Caco-2 (cell line): ENCODE data around the gene TBC1D2. TPM values are rescaled to one million over a fixed set of nuclear protein-coding genes. Genes with fewer than 3 reads are reported as not detected.

Experiments used
- BruUV-seq: library from RNA; stranded (reverse); fragments of 400-500 nt; replicated peaks from 2 replicates; lab custom pipeline; 2021; lab: Mats Ljungman, UMichigan
- CTCF ChIA-PET: fragments of 300-600 bp; sonication (Branson Sonifier 250); formaldehyde crosslinking; loops from one replicate; lab custom pipeline; 2022; ENCODE audit warnings: antibody characterized with exemption; lab: Charles Lee
- POLR2A ChIA-PET: fragments of 300-600 bp; sonication (Branson Sonifier 250); formaldehyde crosslinking; loops from one replicate; lab custom pipeline; 2022; ENCODE audit warnings: antibody characterized with exemption; lab: Charles Lee
- DNase-seq, 2 experiments: peaks; one replicate each; pipeline versions ENCODE4 v3.0.0 to v3.0.0-alpha.2; 2020 to 2022
- H3K27me3 ChIP-seq: replicated peaks from 2 replicates; pipeline ENCODE4 v1.6.0; 2011; ENCODE audit warnings: low read length; ENCODE audit not compliant: control insufficient read depth, insufficient read depth
- H3K36me3 ChIP-seq: 2 replicates; pipeline ENCODE4 v1.5.1; 2011; ENCODE audit warnings: low read length; ENCODE audit not compliant: control insufficient read depth, insufficient read depth
- H3K4me1 ChIP-seq: fragments of 250-450 bp; sonication (Bioruptor Pico); 2 replicates; pipeline ENCODE4 v1.5.1; 2020; ENCODE audit warnings: mild to moderate bottlenecking
- H3K4me3 ChIP-seq: 2 replicates; pipeline ENCODE4 v1.5.1; 2011; ENCODE audit warnings: low read depth, mild to moderate bottlenecking, control low read depth, low read length
- H3K9me3 ChIP-seq: fragments of 250-450 bp; sonication (Bioruptor Pico); 2 replicates; pipeline ENCODE4 v1.5.1; 2020; ENCODE audit warnings: mild to moderate bottlenecking, moderate library complexity
- H3K27ac Mint-ChIP-seq: one replicate; pipeline ENCODE4 v1.8.0; 2022; ENCODE audit warnings: mixed read lengths; ENCODE audit not compliant: unreplicated experiment
- H3K27me3 Mint-ChIP-seq: one replicate; pipeline ENCODE4 v1.8.0; 2022; ENCODE audit warnings: mixed read lengths; ENCODE audit not compliant: insufficient read depth, unreplicated experiment
- H3K36me3 Mint-ChIP-seq: one replicate; pipeline ENCODE4 v1.8.0; 2022; ENCODE audit warnings: mild to moderate bottlenecking, mixed read lengths; ENCODE audit not compliant: insufficient read depth, unreplicated experiment
- H3K4me1 Mint-ChIP-seq: one replicate; pipeline ENCODE4 v1.8.0; 2022; ENCODE audit warnings: low read depth, mixed read lengths; ENCODE audit not compliant: unreplicated experiment
- H3K4me3 Mint-ChIP-seq: one replicate; pipeline ENCODE4 v1.8.0; 2022; ENCODE audit warnings: mild to moderate bottlenecking, moderate library complexity, mixed read lengths; ENCODE audit not compliant: unreplicated experiment
- H3K9me3 Mint-ChIP-seq: one replicate; pipeline ENCODE4 v1.8.0; 2022; ENCODE audit warnings: mixed read lengths; ENCODE audit not compliant: unreplicated experiment
- CTCF ChIP-seq, 2 experiments: fragments of 200-600 bp in 1 of 2; IDR thresholded peaks; 1 replicate in 1 of 2; 2 replicates in 1 of 2; pipeline versions ENCODE4 v1.5.1 to v1.8.0; 2011 to 2022; ENCODE audit warnings: antibody characterized with exemption in 1 of 2, control low read depth in 1 of 2, inconsistent platforms in 1 of 2, low read depth in 1 of 2, low read length in 1 of 2, mild to moderate bottlenecking in 1 of 2, moderate library complexity in 1 of 2; ENCODE audit not compliant: insufficient read depth in 1 of 2, severe bottlenecking in 1 of 2, unreplicated experiment in 1 of 2
- intact Hi-C: fragments of 100-400 bp; cut with micrococcal nuclease; formaldehyde crosslinking; loops from one replicate; pipeline ENCODE4 v1.10.0; 2022; ENCODE audit not compliant: unreplicated experiment
- total RNA-seq: library from RNA; stranded (reverse); gene quantifications from 2 replicates; pipeline ENCODE4 v1.2.3, GENCODE V29; 2022

TBC1D2 gene
- total RNA-seq, 1 experiment from 2014 or later = 8.5 TPM

- no peak overlapping the region for H3K4me3 ChIP-seq
- ChIA-PET CTCF (no interaction called here), POLR2A (no interaction called here)
- H3K4me1 ChIP-seq = no peaks in the 10 kb centered on the region
- Mint-ChIP-seq H3K4me1 (peaks cover 8% of the 10 kb centered on the region), H3K27ac (no peak overlapping the region), H3K4me3 (no peak overlapping the region), H3K9me3 (no peaks in the 10 kb centered on the region), H3K27me3 (no peaks in the 10 kb centered on the region), H3K36me3 (no peaks in the 10 kb centered on the region)
- no peaks in the 10 kb centered on the region for H3K9me3 ChIP-seq
- BruUV-seq = no TSS peak
- no peaks in the 10 kb centered on the region for H3K27me3 ChIP-seq
- no peaks in the 10 kb centered on the region for H3K36me3 ChIP-seq
- DNase-seq = no peak
- intact Hi-C loops = loop anchor here (1.0 to 5.0 kb wide), 2 partner anchors 184 to 340 kb away; partner anchors contain the start of gene TRMO
- no peak for TF ChIP-seq CTCF (IDR thresholded peaks at IDR 0.05; ENCODE audit: insufficient read depth in 1 of 2, low read depth in 1 of 2, low read length in 1 of 2, severe bottlenecking in 1 of 2, unreplicated experiment in 1 of 2)
These were observed 6.6 kb upstream of the TBC1D2 start for GRCh38 chr9:98262056-98262455.

GRCh38 chr9:98260635-98261034, 5.2 kb upstream of the TBC1D2 start:
- ChIA-PET CTCF (no interaction called here), POLR2A (no interaction called here)
- no peak for TF ChIP-seq CTCF (IDR thresholded peaks at IDR 0.05; ENCODE audit: insufficient read depth in 1 of 2, low read depth in 1 of 2, low read length in 1 of 2, severe bottlenecking in 1 of 2, unreplicated experiment in 1 of 2)
- Mint-ChIP-seq H3K4me3 (no peak overlapping the region), H3K4me1 (peaks cover 2% of the 10 kb centered on the region), H3K36me3 (peaks cover 14% of the 10 kb centered on the region), H3K27ac (no peak overlapping the region), H3K27me3 (no peaks in the 10 kb centered on the region), H3K9me3 (no peaks in the 10 kb centered on the region)
- Histone ChIP-seq H3K4me1 (no peaks in the 10 kb centered on the region), H3K9me3 (no peaks in the 10 kb centered on the region), H3K36me3 (no peaks in the 10 kb centered on the region), H3K4me3 (no peak overlapping the region), H3K27me3 (no peaks in the 10 kb centered on the region)
- BruUV-seq = no TSS peak
- DNase-seq = no peak
- intact Hi-C loops = loop anchor here (5.0 kb wide), 1 partner anchor 338 kb away; the partner anchor contains the start of gene TRMO

GRCh38 chr9:98259791-98260190, 4.3 kb upstream of the TBC1D2 start:
- no peak overlapping the region for H3K27ac Mint-ChIP-seq
- H3K4me1 Mint-ChIP-seq = no peaks in the 10 kb centered on the region
- H3K4me3 ChIP-seq = no peak overlapping the region
- H3K4me3 Mint-ChIP-seq = no peak overlapping the region
- TF ChIP-seq CTCF (IDR thresholded peaks at IDR 0.05; ENCODE audit: insufficient read depth in 1 of 2, low read depth in 1 of 2, low read length in 1 of 2, severe bottlenecking in 1 of 2, unreplicated experiment in 1 of 2) = no peak
- no peak for DNase-seq
- no peaks in the 10 kb centered on the region for H3K36me3 ChIP-seq
- intact Hi-C loops = loop anchor here (5.0 to 10.0 kb wide), 2 partner anchors 275 to 337 kb away; partner anchors contain the start of genes ANP32B and TRMO
- CTCF ChIA-PET = no interaction called here
- no peaks in the 10 kb centered on the region for H3K9me3 ChIP-seq
- H3K9me3 Mint-ChIP-seq = no peaks in the 10 kb centered on the region
- H3K27me3 Mint-ChIP-seq = no peaks in the 10 kb centered on the region
- POLR2A ChIA-PET = no interaction called here
- no peaks in the 10 kb centered on the region for H3K27me3 ChIP-seq
- H3K36me3 Mint-ChIP-seq = peaks cover 18% of the 10 kb centered on the region
- peaks cover under 1% of the 10 kb centered on the region; the same call in 1 of the 2 replicates for H3K4me1 ChIP-seq
- no TSS peak for BruUV-seq
